ENCODE results near the gene ARCN1.
"Not testable (repeated sequence)": the region's sequence is repeated elsewhere in the genome, so short reads cannot be mapped to it uniquely, and the experiment has no call there.

Gene ARCN1

GRCh38 chr11:118606157-118606843 is 34.1 kb downstream of the ARCN1 start:
- DNase-seq (ENCODE audit: low spot score), result no peak

- DNase-seq (ENCODE audit: low spot score), result no peak
Measured at GRCh38 chr11:118606844-118607228, 34.6 kb downstream of the ARCN1 start.

DNA sequence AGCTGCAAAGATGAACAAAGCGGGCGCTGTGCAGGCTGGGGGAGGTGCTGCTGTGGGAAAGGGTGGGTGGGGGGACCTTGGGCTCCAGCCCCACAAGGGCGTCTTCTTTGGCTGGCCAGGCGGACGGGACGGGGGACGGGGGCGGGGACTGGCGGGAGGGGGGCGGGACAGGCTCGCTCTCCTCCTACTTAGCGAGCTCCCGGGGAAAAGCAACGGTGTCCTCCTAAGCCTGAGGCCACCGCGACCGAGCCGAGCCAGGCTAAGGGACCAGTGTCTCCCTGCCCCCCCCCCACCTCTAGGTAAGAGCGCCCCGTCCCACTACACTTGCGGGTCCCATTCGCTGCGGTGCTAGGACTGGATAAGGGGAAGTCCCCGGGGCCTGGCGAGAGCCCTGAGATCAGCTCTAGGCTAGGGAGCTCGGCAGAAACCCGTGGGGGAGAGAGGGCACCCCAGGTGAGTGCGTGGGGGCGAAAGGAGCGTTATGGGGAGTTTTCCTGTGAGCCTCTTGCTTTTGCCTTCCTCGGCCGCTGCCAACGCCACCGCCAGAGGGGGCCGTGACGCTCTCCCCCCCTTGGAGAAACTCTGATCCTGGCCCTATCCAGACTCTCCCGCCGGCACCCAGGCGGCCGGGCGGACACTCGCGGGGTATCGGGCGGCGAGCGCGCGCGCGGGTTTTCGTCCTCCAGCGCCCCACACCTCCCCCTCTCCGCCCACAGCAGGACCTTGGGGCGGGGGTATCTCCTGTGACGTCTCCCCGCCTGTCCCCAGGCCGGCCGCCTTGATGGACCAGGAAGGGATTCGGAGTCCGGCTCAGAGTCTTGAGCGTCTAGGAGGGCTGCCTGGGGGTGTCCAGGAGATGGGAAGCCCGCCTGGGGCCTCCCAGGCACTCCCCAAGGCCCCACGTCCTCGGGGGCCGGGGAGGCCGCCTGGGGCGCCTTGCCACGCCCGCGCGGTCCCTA is 35.5 kb downstream of the ARCN1 start, which contains the start of gene PHLDB1:
TSS of gene PHLDB1 (plus strand) at position 215 of the 959 bp plus-strand sequence. CDS start 6,222 bp downstream, outside the sequence.
- peak; percentile 79 for DNase-seq (ENCODE audit: low spot score)

GRCh38 chr11:118608360-118609227 is 36.4 kb downstream of the ARCN1 start:
- DNase-seq (ENCODE audit: low spot score), result peak; percentile 69

- no peak for DNase-seq (ENCODE audit: low spot score)
Measured at GRCh38 chr11:118609380-118610224, 37.4 kb downstream of the ARCN1 start.

GRCh38 chr11:118610225-118610772 is 38.1 kb downstream of the ARCN1 start:
- DNase-seq (ENCODE audit: low spot score), result no peak

- DNase-seq (ENCODE audit: low spot score), result no peak
Measured at GRCh38 chr11:118610773-118611432, 38.7 kb downstream of the ARCN1 start.

GRCh38 chr11:118611433-118611795 is 39.2 kb downstream of the ARCN1 start:
- not testable (repeated sequence) for DNase-seq (ENCODE audit: low spot score)

GRCh38 chr11:118612378-118612777 is 40.2 kb downstream of the ARCN1 start:
- no peak for DNase-seq (ENCODE audit: low spot score)

- DNase-seq (ENCODE audit: low spot score), result no peak
Measured at GRCh38 chr11:118614511-118614910, 42.3 kb downstream of the ARCN1 start.

DNA sequence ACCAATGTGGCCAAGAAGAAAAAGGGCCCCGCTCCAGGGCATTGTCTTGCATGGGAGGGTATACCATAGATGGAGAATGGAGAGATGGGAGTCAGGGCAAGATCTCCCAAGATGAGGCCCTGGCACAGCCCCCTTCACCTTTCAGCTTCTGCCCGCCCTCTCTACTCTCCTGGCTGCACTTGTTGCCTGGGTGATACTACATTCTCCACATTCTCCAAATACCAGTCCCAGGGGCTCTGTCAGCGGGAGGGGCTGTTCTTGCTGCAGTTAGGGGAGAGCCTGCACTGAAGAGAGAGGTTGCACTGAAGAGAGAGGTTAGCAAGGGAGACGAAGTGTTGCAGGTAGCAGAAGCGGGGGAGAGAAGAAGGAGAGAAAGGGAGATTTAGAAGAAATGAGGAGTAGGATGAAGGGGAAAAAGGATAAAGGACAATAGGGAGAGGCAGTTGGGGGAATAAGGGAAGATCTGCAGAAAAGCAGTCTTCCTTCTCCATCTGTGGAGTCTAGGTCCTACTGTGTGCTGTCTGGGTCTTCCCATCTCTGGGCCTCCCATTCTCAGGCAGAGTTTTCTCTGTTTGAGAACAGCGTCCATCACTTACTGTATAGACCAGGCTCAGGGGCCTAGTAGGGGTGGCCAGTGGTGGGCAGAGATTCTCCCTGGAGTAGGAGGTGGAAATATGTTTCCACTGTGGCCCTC is 43.2 kb downstream of the ARCN1 start:
- peak; percentile 51 for DNase-seq (ENCODE audit: low spot score)

GRCh38 chr11:118615976-118616371 is 43.8 kb downstream of the ARCN1 start:
- no peak for DNase-seq (ENCODE audit: low spot score)

DNA sequence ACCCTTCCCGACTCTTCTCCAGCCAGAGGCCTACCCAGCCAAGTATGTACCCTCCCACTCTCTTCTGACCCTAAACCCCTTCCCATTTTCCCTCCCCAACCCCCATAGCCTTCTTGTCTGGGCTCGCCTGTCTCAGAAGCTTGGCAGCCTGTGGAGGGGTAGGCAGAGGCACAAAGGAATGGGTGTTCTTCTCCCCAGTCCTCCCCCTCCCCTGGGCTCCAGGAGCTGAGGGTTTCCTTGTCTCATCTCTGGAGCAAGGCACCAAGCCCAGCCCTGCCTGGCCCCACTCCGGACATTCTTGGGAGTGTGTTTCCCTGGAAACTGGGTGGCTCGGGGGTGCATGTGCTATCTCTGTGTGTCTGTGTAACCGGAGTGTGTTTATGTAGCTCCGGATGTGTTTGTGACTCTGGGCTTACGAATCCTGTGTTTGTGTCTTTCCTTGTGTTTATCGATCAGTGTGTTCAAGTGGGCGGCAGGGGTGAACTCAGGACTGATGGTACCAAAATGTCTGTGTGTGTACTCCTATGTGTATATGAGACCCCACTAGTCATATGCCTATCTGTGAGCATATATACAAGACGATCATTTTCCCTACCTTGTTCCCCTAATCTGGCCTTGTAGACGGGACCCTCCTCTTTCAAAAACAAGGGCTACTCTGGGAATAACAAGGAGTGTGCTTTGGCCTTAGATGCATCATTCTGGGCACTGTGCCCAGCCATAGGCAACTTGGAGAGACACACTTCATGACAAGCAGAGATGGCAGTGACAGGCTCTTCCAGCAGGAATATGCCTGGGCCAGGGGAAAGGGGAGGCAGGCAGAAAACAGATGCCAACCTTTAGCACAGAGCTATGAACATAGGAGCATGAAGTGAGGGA is 46.1 kb downstream of the ARCN1 start:
- peak; percentile 73 for DNase-seq (ENCODE audit: low spot score)

- DNase-seq (ENCODE audit: low spot score), result peak; percentile 97
Measured at GRCh38 chr11:118618991-118619375, 46.8 kb downstream of the ARCN1 start.

DNA sequence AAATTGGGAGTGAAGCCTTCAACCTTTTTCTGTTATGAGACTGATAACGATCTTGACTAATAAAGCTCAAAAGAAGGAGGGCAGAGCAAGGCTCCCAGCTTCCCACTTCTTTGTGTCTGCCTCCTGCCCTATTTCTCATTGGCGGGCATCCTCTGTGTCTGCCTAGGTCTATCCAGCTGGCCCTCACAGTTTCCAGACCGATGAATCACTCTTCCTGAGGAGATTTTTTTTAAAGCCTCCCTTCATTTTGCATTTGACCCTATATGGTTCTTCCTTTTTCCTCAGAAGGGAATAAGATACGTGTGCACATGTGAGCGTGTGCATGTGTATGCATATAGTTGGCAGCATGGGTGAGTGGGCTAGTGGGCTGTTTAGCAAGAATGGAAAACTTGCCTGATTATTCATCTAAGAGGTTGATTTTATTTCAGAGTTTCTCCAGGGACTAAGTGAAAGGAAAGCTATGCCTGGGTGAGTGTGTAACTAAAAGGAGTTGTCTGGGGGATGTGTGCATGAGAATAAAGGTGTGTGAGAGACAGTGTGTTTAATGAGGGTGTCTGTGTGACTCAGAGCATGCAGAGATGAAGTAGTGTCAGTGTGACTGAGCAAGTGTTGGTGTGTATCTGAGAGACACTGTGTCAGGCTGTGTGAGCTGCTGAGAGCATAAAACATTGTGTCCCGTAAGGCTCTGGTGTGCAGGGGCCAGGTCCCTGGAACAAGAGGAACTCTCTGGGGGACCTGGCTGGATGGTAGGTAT is 47.4 kb downstream of the ARCN1 start:
- DNase-seq (ENCODE audit: low spot score), result peak; percentile 90

DNA sequence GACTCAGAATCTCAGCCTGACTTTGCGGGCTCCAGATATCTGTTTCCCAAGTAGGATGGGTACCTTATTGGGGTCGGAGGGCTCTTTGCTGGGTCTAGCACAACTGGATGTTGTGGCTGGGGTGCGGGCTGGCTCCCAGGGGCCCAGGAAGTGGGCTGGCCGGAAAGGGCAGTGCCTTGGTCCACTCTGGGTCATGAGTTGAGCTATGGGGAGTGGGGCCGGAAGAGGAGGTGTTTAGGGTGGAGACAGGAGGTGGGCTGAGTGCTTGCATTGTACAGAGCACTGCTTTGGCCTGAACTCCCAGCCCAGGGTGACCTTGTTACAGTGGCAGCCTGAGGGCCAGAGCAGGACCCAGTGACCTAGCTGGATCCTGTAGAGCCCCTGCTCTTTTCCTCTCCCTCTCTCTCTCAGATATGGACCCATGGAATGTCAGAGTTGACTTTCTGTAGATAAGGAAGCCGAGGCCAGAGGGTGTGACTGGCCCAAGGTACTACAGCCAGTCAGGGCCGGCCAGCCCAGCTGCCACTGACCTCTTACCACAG is 48.4 kb downstream of the ARCN1 start:
- peak; percentile 83 for DNase-seq (ENCODE audit: low spot score)

DNA sequence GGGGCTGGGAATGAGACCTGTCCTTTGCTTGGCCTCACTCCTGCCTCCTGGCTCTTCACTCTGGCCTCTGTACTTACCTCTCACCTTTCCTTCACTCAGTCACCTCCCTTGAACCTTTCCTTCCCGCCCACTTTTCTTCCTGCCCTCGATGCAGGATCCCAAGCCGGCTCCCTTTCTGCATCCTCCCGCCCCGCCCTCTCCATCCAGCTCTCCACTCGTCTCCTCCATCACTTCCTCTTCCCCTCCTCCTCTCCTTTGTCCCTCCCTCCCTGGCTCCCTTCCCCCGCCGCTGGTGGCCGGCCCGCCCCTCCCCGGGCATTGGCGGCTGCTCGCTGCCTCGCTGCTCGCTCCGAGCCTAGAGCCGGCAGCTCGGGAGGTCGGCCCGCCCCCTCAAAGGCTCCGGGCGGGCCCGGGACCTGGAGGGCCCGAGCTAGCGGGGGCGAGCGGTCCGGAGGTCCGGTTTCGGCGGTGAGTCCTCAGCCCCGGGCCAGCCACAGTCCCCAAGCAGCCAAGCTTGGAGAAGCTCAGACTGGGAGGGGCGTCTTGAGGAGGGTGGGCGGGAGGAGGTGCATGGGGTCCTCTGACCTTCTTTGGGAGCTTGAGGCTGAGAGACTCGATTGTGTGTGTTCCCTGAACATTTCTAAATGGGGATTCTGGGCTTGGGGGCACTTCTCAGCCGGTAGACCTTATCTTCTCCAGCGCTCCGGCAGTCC is 49.0 kb downstream of the ARCN1 start:
- peak; percentile 87 for DNase-seq (ENCODE audit: low spot score)

Measured in SW480 (cell line).